ENCODE data around the gene SLC38A9. TPM values are rescaled to one million over a fixed set of nuclear protein-coding genes. Genes with fewer than 3 reads are reported as not detected.
"Not testable (repeated sequence)": the region's sequence is repeated elsewhere in the genome, so short reads cannot be mapped to it uniquely, and the experiment has no call there.

The SLC38A9 gene, protein sequence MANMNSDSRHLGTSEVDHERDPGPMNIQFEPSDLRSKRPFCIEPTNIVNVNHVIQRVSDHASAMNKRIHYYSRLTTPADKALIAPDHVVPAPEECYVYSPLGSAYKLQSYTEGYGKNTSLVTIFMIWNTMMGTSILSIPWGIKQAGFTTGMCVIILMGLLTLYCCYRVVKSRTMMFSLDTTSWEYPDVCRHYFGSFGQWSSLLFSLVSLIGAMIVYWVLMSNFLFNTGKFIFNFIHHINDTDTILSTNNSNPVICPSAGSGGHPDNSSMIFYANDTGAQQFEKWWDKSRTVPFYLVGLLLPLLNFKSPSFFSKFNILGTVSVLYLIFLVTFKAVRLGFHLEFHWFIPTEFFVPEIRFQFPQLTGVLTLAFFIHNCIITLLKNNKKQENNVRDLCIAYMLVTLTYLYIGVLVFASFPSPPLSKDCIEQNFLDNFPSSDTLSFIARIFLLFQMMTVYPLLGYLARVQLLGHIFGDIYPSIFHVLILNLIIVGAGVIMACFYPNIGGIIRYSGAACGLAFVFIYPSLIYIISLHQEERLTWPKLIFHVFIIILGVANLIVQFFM
- 10 to 100 TPM; 15.8 to 25.9 TPM for total RNA-seq

- DNase-seq (peak; percentile 94), ATAC-seq (replicated peaks in 1 of 2) (peak; percentile 99 to 100)
- H3K4me3 Mint-ChIP-seq = peak within 1 kb of the TSS; percentile 96 to 99
- no peaks in the 10 kb centered on the region for H3K27me3 Mint-ChIP-seq (ENCODE audit: low read depth)
- H3K36me3 Mint-ChIP-seq (ENCODE audit: insufficient read depth in 2 of 2) = peaks cover 1 to 3% of the 10 kb centered on the region in 2 donors
- H3K27ac Mint-ChIP-seq = peak within 1 kb of the TSS; percentile 93
- peaks cover 0 to 6% of the 10 kb centered on the region in 2 donors for H3K9me3 Mint-ChIP-seq
- H3K4me1 Mint-ChIP-seq (ENCODE audit: low read depth) = peaks cover 34% of the 10 kb centered on the region
Measured at GRCh38 chr5:55712023-55712859, at the start of gene SLC38A9. Gene SLC38A9, minus strand, starts transcription at chr5:55712324. Its CDS starts 14,366 bp downstream, at chr5:55697958.

GRCh38 chr5:55761721-55762120, 49.6 kb upstream of the SLC38A9 start:
- not testable (repeated sequence) for H3K27ac Mint-ChIP-seq

GRCh38 chr5:55758714-55759113, 46.6 kb upstream of the SLC38A9 start:
- H3K9me3 Mint-ChIP-seq = peaks cover 0 to 3% of the 10 kb centered on the region in 2 donors
- peaks cover 0 to 2% of the 10 kb centered on the region in 2 donors for H3K36me3 Mint-ChIP-seq (ENCODE audit: insufficient read depth in 2 of 2)
- H3K4me3 Mint-ChIP-seq = peak overlapping the region; percentile 70 to 71
- H3K4me1 Mint-ChIP-seq (ENCODE audit: low read depth) = peaks cover 34% of the 10 kb centered on the region
- DNase-seq (no peak), ATAC-seq (replicated peaks in 1 of 2) (no peak)
- H3K27me3 Mint-ChIP-seq (ENCODE audit: low read depth) = peaks cover 44% of the 10 kb centered on the region
- H3K27ac Mint-ChIP-seq = peak overlapping the region; percentile 83

More at GRCh38 chr5:55761721-55762120, 49.6 kb upstream of the SLC38A9 start:
- not testable (repeated sequence) for H3K9me3 Mint-ChIP-seq; DNase-seq; H3K36me3 Mint-ChIP-seq (ENCODE audit: insufficient read depth in 2 of 2); ATAC-seq (replicated peaks in 1 of 2); H3K4me3 Mint-ChIP-seq
- Mint-ChIP-seq H3K27me3 (ENCODE audit: low read depth) (peaks cover 31% of the 10 kb centered on the region), H3K4me1 (ENCODE audit: low read depth) (peaks cover 42% of the 10 kb centered on the region)

DNA sequence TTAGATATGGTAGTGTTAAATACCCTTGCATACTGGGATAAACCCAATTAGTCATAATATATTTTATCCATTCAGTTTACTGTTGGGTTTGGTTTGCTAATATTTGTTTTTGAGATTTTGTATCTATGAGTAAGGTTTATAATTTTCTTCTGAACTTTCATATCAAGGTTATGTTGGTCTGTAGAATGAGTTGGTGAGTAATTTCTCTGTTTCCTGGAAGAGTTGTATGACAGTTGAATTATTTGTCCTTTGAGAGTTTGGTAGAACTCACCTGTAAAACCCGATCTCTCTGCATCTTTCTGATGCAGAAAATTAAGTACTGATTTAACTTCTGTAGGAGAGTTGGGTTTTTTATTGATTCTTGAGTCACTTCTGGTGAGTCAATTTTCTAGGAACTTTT, 46.1 kb upstream of the SLC38A9 start:
- Mint-ChIP-seq H3K4me1 (ENCODE audit: low read depth) (peaks cover 29% of the 10 kb centered on the region), H3K27ac (peak overlapping the region; percentile 83), H3K36me3 (ENCODE audit: insufficient read depth in 2 of 2) (peaks cover 0 to 2% of the 10 kb centered on the region in 2 donors), H3K4me3 (peak overlapping the region; percentile 70 to 71), H3K9me3 (peaks cover 0 to 3% of the 10 kb centered on the region in 2 donors), H3K27me3 (ENCODE audit: low read depth) (peaks cover 41% of the 10 kb centered on the region)
- ATAC-seq (replicated peaks in 1 of 2) (peak; percentile 90 to 92), DNase-seq (no peak)

- no peak for DNase-seq
- Mint-ChIP-seq H3K27me3 (ENCODE audit: low read depth) (peaks cover 13% of the 10 kb centered on the region), H3K36me3 (ENCODE audit: insufficient read depth in 2 of 2) (no peaks in the 10 kb centered on the region), H3K27ac (no peak overlapping the region), H3K4me1 (ENCODE audit: low read depth) (peaks cover 5% of the 10 kb centered on the region), H3K9me3 (no peaks in the 10 kb centered on the region), H3K4me3 (no peak overlapping the region)
- ATAC-seq (replicated peaks in 1 of 2) = no peak
Measured at GRCh38 chr5:55750499-55750898, 38.4 kb upstream of the SLC38A9 start.

GRCh38 chr5:55750063-55750462, 37.9 kb upstream of the SLC38A9 start:
- Mint-ChIP-seq H3K27me3 (ENCODE audit: low read depth) (peaks cover 9% of the 10 kb centered on the region), H3K36me3 (ENCODE audit: insufficient read depth in 2 of 2) (no peaks in the 10 kb centered on the region), H3K4me3 (no peak overlapping the region), H3K9me3 (no peaks in the 10 kb centered on the region), H3K4me1 (ENCODE audit: low read depth) (peaks cover 5% of the 10 kb centered on the region), H3K27ac (no peak overlapping the region)
- ATAC-seq (replicated peaks in 1 of 2) = no peak
- DNase-seq = no peak

DNA sequence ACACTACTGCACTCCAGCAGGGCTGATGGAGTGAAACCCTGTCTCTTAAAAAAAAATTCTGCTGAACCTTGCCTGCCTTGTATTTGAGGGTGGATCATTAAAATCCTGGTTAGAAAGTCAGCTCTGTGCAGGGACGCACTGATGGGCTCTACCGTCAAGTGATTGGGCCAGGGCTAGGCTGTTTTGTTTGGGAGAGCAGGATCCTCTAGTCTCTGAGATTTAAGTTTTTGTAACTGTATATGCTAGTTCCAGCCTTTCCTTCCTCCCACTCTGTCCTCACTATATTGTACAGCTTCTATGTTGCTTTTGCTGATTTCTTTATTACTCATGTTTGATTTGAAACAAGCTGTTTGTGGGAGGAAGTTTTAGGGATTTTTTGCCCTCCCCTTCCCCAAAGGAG, 37.3 kb upstream of the SLC38A9 start:
- no peak for ATAC-seq (replicated peaks in 1 of 2)
- no peak for DNase-seq
- H3K36me3 Mint-ChIP-seq (ENCODE audit: insufficient read depth in 2 of 2) = no peaks in the 10 kb centered on the region
- H3K27me3 Mint-ChIP-seq (ENCODE audit: low read depth) = peaks cover 6% of the 10 kb centered on the region
- H3K9me3 Mint-ChIP-seq = no peaks in the 10 kb centered on the region
- peaks cover 5% of the 10 kb centered on the region for H3K4me1 Mint-ChIP-seq (ENCODE audit: low read depth)
- no peak overlapping the region for H3K27ac Mint-ChIP-seq
- no peak overlapping the region for H3K4me3 Mint-ChIP-seq

GRCh38 chr5:55747778-55748318, 35.7 kb upstream of the SLC38A9 start:
- H3K27me3 Mint-ChIP-seq (ENCODE audit: low read depth) = peaks cover 6% of the 10 kb centered on the region
- ATAC-seq (replicated peaks in 1 of 2) (no peak), DNase-seq (no peak)
- H3K27ac Mint-ChIP-seq = peak overlapping the region; percentile 20
- H3K9me3 Mint-ChIP-seq = no peaks in the 10 kb centered on the region
- H3K4me1 Mint-ChIP-seq (ENCODE audit: low read depth) = peaks cover 5% of the 10 kb centered on the region
- H3K4me3 Mint-ChIP-seq = no peak overlapping the region
- H3K36me3 Mint-ChIP-seq (ENCODE audit: insufficient read depth in 2 of 2) = no peaks in the 10 kb centered on the region

GRCh38 chr5:55742778-55743177, 30.7 kb upstream of the SLC38A9 start:
- peaks cover 4% of the 10 kb centered on the region for H3K4me1 Mint-ChIP-seq (ENCODE audit: low read depth)
- H3K4me3 Mint-ChIP-seq = no peak overlapping the region
- peaks cover 5% of the 10 kb centered on the region for H3K27me3 Mint-ChIP-seq (ENCODE audit: low read depth)
- no peaks in the 10 kb centered on the region for H3K9me3 Mint-ChIP-seq
- H3K36me3 Mint-ChIP-seq (ENCODE audit: insufficient read depth in 2 of 2) = no peaks in the 10 kb centered on the region
- ATAC-seq (replicated peaks in 1 of 2) (no peak), DNase-seq (no peak)
- no peak overlapping the region for H3K27ac Mint-ChIP-seq

GRCh38 chr5:55737793-55738192, 25.7 kb upstream of the SLC38A9 start, which contains the start of gene DDX4:
Gene DDX4, plus strand, starts transcription at chr5:55738061. Its CDS starts 903 bp downstream, at chr5:55738964.
- H3K36me3 Mint-ChIP-seq (ENCODE audit: insufficient read depth in 2 of 2) = no peaks in the 10 kb centered on the region
- H3K27me3 Mint-ChIP-seq (ENCODE audit: low read depth) = no peaks in the 10 kb centered on the region
- DNase-seq = no peak
- ATAC-seq (replicated peaks in 1 of 2) = no peak
- no peak within 1 kb of the TSS for H3K4me3 Mint-ChIP-seq
- H3K27ac Mint-ChIP-seq = no peak within 1 kb of the TSS
- H3K9me3 Mint-ChIP-seq = no peaks in the 10 kb centered on the region
- no peaks in the 10 kb centered on the region for H3K4me1 Mint-ChIP-seq (ENCODE audit: low read depth)

GRCh38 chr5:55734658-55735057, 22.5 kb upstream of the SLC38A9 start:
- Mint-ChIP-seq H3K4me3 (no peak overlapping the region), H3K27me3 (ENCODE audit: low read depth) (no peaks in the 10 kb centered on the region), H3K36me3 (ENCODE audit: insufficient read depth in 2 of 2) (no peaks in the 10 kb centered on the region), H3K27ac (no peak overlapping the region), H3K9me3 (no peaks in the 10 kb centered on the region), H3K4me1 (ENCODE audit: low read depth) (no peaks in the 10 kb centered on the region)
- no peak for DNase-seq
- no peak for ATAC-seq (replicated peaks in 1 of 2)

DNA sequence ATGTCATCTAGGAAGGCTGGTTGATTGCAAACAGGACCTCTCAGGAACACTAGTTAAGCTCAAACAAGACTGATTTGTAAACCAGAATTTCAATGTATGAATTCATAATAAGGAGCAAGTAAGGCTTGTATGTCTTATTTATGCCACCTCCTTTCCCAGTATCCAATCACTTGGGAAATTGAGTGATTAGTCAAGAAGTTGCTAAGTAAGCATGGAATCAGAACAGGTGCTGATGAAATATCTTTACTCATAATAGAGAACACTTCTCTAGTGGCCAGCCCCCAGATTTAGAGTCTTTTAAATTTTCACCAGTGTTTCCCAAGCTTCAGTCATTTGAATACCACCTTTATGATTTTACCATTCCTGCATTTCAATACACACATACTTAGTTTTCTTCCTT, 20.5 kb upstream of the SLC38A9 start:
- Mint-ChIP-seq H3K27me3 (ENCODE audit: low read depth) (no peaks in the 10 kb centered on the region), H3K27ac (no peak overlapping the region), H3K4me3 (no peak overlapping the region), H3K9me3 (no peaks in the 10 kb centered on the region), H3K36me3 (ENCODE audit: insufficient read depth in 2 of 2) (no peaks in the 10 kb centered on the region), H3K4me1 (ENCODE audit: low read depth) (no peaks in the 10 kb centered on the region)
- DNase-seq = no peak
- no peak for ATAC-seq (replicated peaks in 1 of 2)

DNA sequence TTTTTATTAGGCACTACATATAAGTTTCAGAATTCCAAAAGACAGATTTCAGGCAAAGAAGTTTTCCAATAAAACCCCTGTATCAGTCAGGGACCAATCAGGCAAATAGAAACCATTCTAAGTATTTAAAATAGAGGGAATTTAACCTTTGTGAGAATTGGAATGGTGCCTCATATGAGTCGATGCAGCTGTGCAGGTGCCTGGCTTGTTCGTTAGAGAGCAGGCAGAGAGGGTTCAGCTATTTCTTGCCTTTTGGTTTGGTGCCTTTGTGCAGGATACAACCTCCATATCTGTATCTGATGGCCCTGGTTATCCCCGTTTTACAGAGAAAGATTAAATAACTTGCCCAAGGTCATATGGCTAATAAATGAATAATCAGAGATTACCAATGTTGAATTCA, 19.7 kb upstream of the SLC38A9 start:
- no peak for ATAC-seq (replicated peaks in 1 of 2)

More for the DNA sequence above, 19.7 kb upstream of the SLC38A9 start:
- Mint-ChIP-seq H3K27me3 (ENCODE audit: low read depth) (no peaks in the 10 kb centered on the region), H3K27ac (no peak overlapping the region), H3K36me3 (ENCODE audit: insufficient read depth in 2 of 2) (no peaks in the 10 kb centered on the region), H3K9me3 (no peaks in the 10 kb centered on the region), H3K4me3 (no peak overlapping the region), H3K4me1 (ENCODE audit: low read depth) (no peaks in the 10 kb centered on the region)
- no peak for DNase-seq

Measured in activated T-cell treated with anti-CD3 and anti-CD28 coated beads, Interleukin-2, amount 50 U/mL, for 72 hours (primary cell).